SK-N-SH treated with all-trans-retinoic acid at 6 μM for 48 hours (cell line): ENCODE measurements around the gene MARCHF9.

ENCODE experiments used
- ATAC-seq: fragments of 200-7000 bp; cut with Tn5 transposase; 3 replicates; pipeline ENCODE4 v1.9.1; 2020; ENCODE audit warnings: mild to moderate bottlenecking, moderate library complexity
- ARNTL ChIP-seq: fragments of 450-650 bp; formaldehyde crosslinking; IDR thresholded peaks from 2 replicates; pipeline ENCODE4 v1.5.0; 2020; ENCODE audit warnings: low read depth, mild to moderate bottlenecking, moderate library complexity, borderline replicate concordance
- BACH2 ChIP-seq: fragments of 250-450 bp; sonication (Bioruptor Pico); IDR thresholded peaks from 2 replicates; pipeline ENCODE4 v1.9.0; 2021; ENCODE audit warnings: mild to moderate bottlenecking, borderline replicate concordance
- CSDC2 ChIP-seq: fragments of 250-450 bp; sonication (Bioruptor Pico); IDR thresholded peaks from 2 replicates; pipeline ENCODE4 v1.5.0; 2020; ENCODE audit warnings: mild to moderate bottlenecking, moderate library complexity
- ESRRG ChIP-seq: fragments of 250-450 bp; sonication (Bioruptor Pico); IDR thresholded peaks from 2 replicates; pipeline ENCODE4 v1.6.1; 2021; ENCODE audit warnings: mild to moderate bottlenecking
- ISL1 ChIP-seq: fragments of 250-450 bp; sonication (Bioruptor Pico); IDR thresholded peaks from 2 replicates; pipeline ENCODE4 v2.1.2; 2022; ENCODE audit warnings: mild to moderate bottlenecking, moderate library complexity
- OSR1 ChIP-seq: fragments of 250-450 bp; sonication (Bioruptor Pico); IDR thresholded peaks from 2 replicates; pipeline ENCODE4 v1.8.0; 2022; ENCODE audit warnings: moderate library complexity, mild to moderate bottlenecking, inconsistent platforms
- PATZ1 ChIP-seq: fragments of 250-450 bp; sonication (Bioruptor Pico); IDR thresholded peaks from 2 replicates; pipeline ENCODE4 v1.8.0; 2020; ENCODE audit warnings: mild to moderate bottlenecking, moderate library complexity, borderline replicate concordance
- PPARA ChIP-seq: fragments of 250-450 bp; sonication (Bioruptor Pico); IDR thresholded peaks from 2 replicates; pipeline ENCODE4 v1.5.0; 2020; ENCODE audit warnings: mild to moderate bottlenecking, borderline replicate concordance
- RARB ChIP-seq: fragments of 250-450 bp; sonication (Bioruptor Pico); IDR thresholded peaks from 2 replicates; pipeline ENCODE4 v1.8.0; 2021; ENCODE audit warnings: mild to moderate bottlenecking, moderate library complexity
- SNAI2 ChIP-seq: fragments of 250-450 bp; sonication (Bioruptor Pico); IDR thresholded peaks from 2 replicates; pipeline ENCODE4 v1.5.0; 2020; ENCODE audit warnings: mild to moderate bottlenecking, moderate library complexity
- TCF4 ChIP-seq: fragments of 250-450 bp; sonication (Bioruptor Pico); IDR thresholded peaks from 2 replicates; pipeline ENCODE4 v1.8.0; 2021; ENCODE audit warnings: mild to moderate bottlenecking, moderate library complexity, borderline replicate concordance
- TOX ChIP-seq: fragments of 250-450 bp; sonication (Bioruptor Pico); IDR thresholded peaks from 2 replicates; pipeline ENCODE4 v1.8.0; 2021; ENCODE audit warnings: mild to moderate bottlenecking, moderate library complexity, borderline replicate concordance
- ZC3H10 ChIP-seq: fragments of 250-450 bp; sonication (Bioruptor Pico); IDR thresholded peaks from 2 replicates; pipeline ENCODE4 v1.5.1; 2021; ENCODE audit warnings: mild to moderate bottlenecking, moderate library complexity
- ZFP3 ChIP-seq: fragments of 250-450 bp; sonication (Bioruptor Pico); IDR thresholded peaks from 2 replicates; pipeline ENCODE4 v1.5.0; 2020; ENCODE audit warnings: mild to moderate bottlenecking, moderate library complexity
- ZFP30 ChIP-seq: fragments of 450-650 bp; formaldehyde crosslinking; IDR thresholded peaks from 2 replicates; pipeline ENCODE4 v1.5.0; 2022; ENCODE audit warnings: mild to moderate bottlenecking, moderate library complexity
- ZNF565 ChIP-seq: fragments of 450-650 bp; formaldehyde crosslinking; conservative IDR thresholded peaks from 2 replicates; pipeline ENCODE4 v1.5.0; 2020; ENCODE audit warnings: low read depth, mild to moderate bottlenecking, moderate library complexity
- ZNF70 ChIP-seq: fragments of 450-650 bp; formaldehyde crosslinking; IDR thresholded peaks from 2 replicates; pipeline ENCODE4 v1.5.0; 2020; ENCODE audit warnings: mild to moderate bottlenecking, moderate library complexity
- ZNF8 ChIP-seq: fragments of 450-650 bp; formaldehyde crosslinking; IDR thresholded peaks from 2 replicates; pipeline ENCODE4 v1.5.0; 2020; ENCODE audit warnings: mild to moderate bottlenecking, moderate library complexity
- TF ChIP-seq, protein P1 (sequence below): fragments of 250-450 bp; sonication (Bioruptor Pico); IDR thresholded peaks from 2 replicates; pipeline ENCODE4 v1.8.0; 2021; ENCODE audit warnings: low read depth, mild to moderate bottlenecking, moderate library complexity, borderline replicate concordance
- TF ChIP-seq, protein P2 (sequence below): fragments of 250-450 bp; sonication (Bioruptor Pico); IDR thresholded peaks from 2 replicates; pipeline ENCODE4 v1.5.0; 2020; ENCODE audit warnings: mild to moderate bottlenecking, moderate library complexity

MARCHF9 gene

GRCh38 chr12:57741844-57742738, 12.8 kb upstream of the MARCHF9 start:
- ATAC-seq: no peak
- TF ChIP-seq ZNF565 (CRISPR knock-in tag) (no peak), ZC3H10 (CRISPR knock-in tag) (no peak), ZFP3 (CRISPR knock-in tag) (no peak), BACH2 (no peak), ISL1 (CRISPR knock-in tag) (no peak), ZNF8 (CRISPR knock-in tag) (no peak), TCF4 (no peak), PPARA (no peak), ZNF70 (CRISPR knock-in tag) (no peak)
- TF ChIP-seq, protein P1, sequence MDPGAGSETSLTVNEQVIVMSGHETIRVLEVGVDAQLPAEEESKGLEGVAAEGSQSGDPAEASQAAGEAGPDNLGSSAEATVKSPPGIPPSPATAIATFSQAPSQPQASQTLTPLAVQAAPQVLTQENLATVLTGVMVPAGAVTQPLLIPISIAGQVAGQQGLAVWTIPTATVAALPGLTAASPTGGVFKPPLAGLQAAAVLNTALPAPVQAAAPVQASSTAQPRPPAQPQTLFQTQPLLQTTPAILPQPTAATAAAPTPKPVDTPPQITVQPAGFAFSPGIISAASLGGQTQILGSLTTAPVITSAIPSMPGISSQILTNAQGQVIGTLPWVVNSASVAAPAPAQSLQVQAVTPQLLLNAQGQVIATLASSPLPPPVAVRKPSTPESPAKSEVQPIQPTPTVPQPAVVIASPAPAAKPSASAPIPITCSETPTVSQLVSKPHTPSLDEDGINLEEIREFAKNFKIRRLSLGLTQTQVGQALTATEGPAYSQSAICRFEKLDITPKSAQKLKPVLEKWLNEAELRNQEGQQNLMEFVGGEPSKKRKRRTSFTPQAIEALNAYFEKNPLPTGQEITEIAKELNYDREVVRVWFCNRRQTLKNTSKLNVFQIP (CRISPR knock-in tag): no peak

DNA sequence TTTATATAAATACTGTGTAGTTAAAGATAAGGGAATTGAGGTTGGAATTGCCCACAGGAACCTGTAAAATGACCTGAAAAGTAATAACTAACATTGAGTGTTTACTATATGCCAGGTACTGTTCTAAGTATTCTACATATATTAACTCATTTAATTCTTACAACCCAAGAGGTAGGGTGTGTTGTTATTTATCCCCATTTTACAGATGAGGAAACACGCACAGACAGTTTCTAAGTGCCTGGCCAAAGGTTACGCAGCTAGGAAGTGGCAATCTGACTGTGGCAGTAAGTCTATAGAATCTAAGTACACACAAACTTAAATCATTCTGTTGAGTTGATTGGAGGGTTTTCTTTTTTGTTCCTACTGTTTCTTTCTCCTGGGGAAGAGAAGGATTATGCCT, 11.1 kb upstream of the MARCHF9 start:
- no peak for ATAC-seq

More for the DNA sequence above, 11.1 kb upstream of the MARCHF9 start:
- TF ChIP-seq PATZ1 (CRISPR knock-in tag) (no peak), TCF4 (no peak), BACH2 (no peak), CSDC2 (CRISPR knock-in tag) (no peak), ZC3H10 (CRISPR knock-in tag) (no peak), RARB (CRISPR knock-in tag) (no peak), OSR1 (CRISPR knock-in tag) (no peak), ZFP30 (no peak), TOX (no peak), ZNF8 (CRISPR knock-in tag) (no peak), ZFP3 (CRISPR knock-in tag) (no peak), ZNF70 (CRISPR knock-in tag) (no peak), ESRRG (CRISPR knock-in tag) (no peak), PPARA (no peak), ARNTL (CRISPR knock-in tag) (no peak), SNAI2 (CRISPR knock-in tag) (no peak)
- TF ChIP-seq, protein P2, sequence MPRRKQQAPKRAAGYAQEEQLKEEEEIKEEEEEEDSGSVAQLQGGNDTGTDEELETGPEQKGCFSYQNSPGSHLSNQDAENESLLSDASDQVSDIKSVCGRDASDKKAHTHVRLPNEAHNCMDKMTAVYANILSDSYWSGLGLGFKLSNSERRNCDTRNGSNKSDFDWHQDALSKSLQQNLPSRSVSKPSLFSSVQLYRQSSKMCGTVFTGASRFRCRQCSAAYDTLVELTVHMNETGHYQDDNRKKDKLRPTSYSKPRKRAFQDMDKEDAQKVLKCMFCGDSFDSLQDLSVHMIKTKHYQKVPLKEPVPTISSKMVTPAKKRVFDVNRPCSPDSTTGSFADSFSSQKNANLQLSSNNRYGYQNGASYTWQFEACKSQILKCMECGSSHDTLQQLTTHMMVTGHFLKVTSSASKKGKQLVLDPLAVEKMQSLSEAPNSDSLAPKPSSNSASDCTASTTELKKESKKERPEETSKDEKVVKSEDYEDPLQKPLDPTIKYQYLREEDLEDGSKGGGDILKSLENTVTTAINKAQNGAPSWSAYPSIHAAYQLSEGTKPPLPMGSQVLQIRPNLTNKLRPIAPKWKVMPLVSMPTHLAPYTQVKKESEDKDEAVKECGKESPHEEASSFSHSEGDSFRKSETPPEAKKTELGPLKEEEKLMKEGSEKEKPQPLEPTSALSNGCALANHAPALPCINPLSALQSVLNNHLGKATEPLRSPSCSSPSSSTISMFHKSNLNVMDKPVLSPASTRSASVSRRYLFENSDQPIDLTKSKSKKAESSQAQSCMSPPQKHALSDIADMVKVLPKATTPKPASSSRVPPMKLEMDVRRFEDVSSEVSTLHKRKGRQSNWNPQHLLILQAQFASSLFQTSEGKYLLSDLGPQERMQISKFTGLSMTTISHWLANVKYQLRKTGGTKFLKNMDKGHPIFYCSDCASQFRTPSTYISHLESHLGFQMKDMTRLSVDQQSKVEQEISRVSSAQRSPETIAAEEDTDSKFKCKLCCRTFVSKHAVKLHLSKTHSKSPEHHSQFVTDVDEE (CRISPR knock-in tag): no peak
- TF ChIP-seq, protein P1 (CRISPR knock-in tag): no peak
